Activated T-cell treated with anti-CD3 and anti-CD28 coated beads, Interleukin-2, amount 50 U/mL, for 72 hours (primary cell): ENCODE measurements around the gene CSNK1G1. TPM values are rescaled to one million over a fixed set of nuclear protein-coding genes. Genes with fewer than 3 reads are reported as not detected.
"Not testable (repeated sequence)": the region's sequence is repeated elsewhere in the genome, so short reads cannot be mapped to it uniquely, and the experiment has no call there.

Source experiments
- ATAC-seq, 2 donors: fragments of 150-1000 bp; cut with Tn5 transposase; replicated peaks in 1 of 2; 2 replicates each; pipeline ENCODE4 v1.10.0; 2021; ENCODE audit warnings: moderate library complexity in 2 of 2, mild to moderate bottlenecking in 1 of 2
- DNase-seq, 2 donors: peaks; one replicate each; pipeline ENCODE4 v3.0.0; 2021 to 2022; ENCODE audit warnings: mixed read lengths in 1 of 2
- H3K27ac Mint-ChIP-seq: one replicate; pipeline ENCODE4 v1.8.0; 2022; ENCODE audit warnings: mild to moderate bottlenecking, moderate library complexity, mixed read lengths
- H3K27me3 Mint-ChIP-seq: one replicate; pipeline ENCODE4 v1.8.0; 2022; ENCODE audit warnings: low read depth, mixed read lengths
- H3K36me3 Mint-ChIP-seq, 2 donors: one replicate each; pipeline ENCODE4 v1.8.0; 2022; ENCODE audit warnings: mixed read lengths in 2 of 2, mild to moderate bottlenecking in 1 of 2; ENCODE audit not compliant: insufficient read depth in 2 of 2
- H3K4me1 Mint-ChIP-seq: one replicate; pipeline ENCODE4 v1.8.0; 2022; ENCODE audit warnings: low read depth, mixed read lengths
- H3K4me3 Mint-ChIP-seq, 2 donors: one replicate each; pipeline ENCODE4 v1.8.0; 2022; ENCODE audit warnings: mild to moderate bottlenecking in 2 of 2, mixed read lengths in 2 of 2, moderate library complexity in 2 of 2
- H3K9me3 Mint-ChIP-seq, 2 donors: one replicate each; pipeline ENCODE4 v1.8.0; 2022; ENCODE audit warnings: mixed read lengths in 2 of 2
- total RNA-seq, 2 donors: library from RNA; stranded (reverse); gene quantifications; one replicate each; pipeline ENCODE4 v1.2.3, GENCODE V29; 2022

CSNK1G1 gene
- total RNA-seq, 2 donors from 2014 or later = 29.4 to 31.3 TPM

DNA sequence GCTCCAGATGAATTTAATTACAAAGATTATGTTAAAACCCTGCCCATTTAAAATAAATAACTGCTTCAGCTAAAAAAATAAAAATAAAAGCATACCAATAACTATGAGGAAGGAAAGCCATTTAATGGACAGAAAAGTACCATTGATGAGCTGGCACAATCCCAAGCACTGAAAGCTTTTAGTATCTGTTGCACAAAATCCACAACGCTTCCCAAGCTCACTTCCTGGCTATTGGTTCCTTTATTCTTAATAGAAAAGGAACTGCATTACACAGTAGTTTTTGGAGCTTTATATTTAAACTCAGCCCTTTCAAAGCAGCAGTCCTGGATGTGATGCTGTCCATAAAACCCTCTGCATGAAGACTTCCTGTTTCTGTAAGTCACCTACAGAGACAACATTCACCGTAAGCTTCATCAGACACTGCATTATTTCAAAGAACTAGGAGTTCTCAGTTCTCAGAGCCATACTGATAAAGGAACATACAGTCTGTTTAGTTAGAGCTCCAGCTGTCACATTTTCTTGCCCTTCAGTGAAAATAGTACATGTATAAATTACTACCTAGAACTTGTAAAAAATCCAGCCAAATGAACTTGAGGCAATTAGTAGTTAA is 81.5 kb downstream of the CSNK1G1 start:
- peaks cover 0 to 2% of the 10 kb centered on the region in 2 donors for H3K36me3 Mint-ChIP-seq
- H3K27ac Mint-ChIP-seq = no peak overlapping the region
- no peak for ATAC-seq
- H3K4me1 Mint-ChIP-seq = peaks cover 26% of the 10 kb centered on the region
- H3K9me3 Mint-ChIP-seq = no peaks in the 10 kb centered on the region
- no peak for DNase-seq
- no peak overlapping the region for H3K4me3 Mint-ChIP-seq
- H3K27me3 Mint-ChIP-seq = no peaks in the 10 kb centered on the region

DNA sequence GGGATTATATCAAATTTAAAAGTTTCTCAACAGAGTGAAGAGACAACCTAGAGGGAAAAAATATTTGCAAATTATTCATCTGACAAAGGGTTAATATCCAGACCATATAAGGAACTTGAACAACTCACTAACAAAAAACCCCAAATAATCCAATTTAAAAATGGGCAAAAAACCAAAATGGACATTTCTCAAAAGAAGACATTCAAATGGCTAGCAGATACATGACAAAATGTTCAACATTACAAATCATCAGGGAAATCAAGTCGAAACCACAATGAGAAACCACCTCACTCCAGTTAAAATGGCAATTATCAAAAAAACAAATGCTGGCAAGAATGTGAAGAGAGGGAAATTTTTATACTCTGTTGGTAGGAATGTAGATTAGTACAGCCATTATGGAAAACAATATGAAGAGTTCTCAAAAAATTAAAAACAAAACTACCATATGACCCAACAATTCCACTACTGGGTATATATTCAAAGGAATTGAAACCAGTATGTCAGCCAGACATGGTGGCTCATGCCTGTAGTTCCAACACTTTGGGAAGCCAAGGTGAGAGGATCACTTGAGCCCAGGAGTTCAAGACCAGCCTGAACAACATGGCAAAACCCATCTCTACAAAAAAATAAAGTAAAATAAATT is 88.5 kb downstream of the CSNK1G1 start:
- H3K27ac Mint-ChIP-seq = no peak overlapping the region

DNA sequence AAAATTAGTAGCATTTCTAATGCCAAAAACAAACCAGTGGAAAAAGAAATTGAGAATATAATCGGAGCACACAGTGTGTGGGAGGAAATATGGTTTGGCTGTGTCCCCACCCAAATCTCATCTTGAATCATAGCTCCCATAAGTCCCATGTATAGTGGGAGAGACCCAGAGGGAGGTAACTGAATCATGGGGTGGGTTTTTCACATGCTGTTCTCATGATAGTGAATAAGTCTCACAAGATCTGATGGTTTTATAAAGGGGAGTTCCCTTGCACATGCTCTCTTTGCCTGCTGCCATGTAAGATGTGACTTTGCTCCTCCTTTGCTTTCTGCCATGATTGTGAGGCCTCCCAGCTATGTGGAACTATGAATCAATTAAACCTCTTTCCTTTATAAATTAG is 90.8 kb downstream of the CSNK1G1 start:
- peak overlapping the region in 1 of 2 donors; percentile 59 for H3K4me3 Mint-ChIP-seq

More for the DNA sequence above, 88.5 kb downstream of the CSNK1G1 start:
- peaks cover 45% of the 10 kb centered on the region for H3K4me1 Mint-ChIP-seq
- peaks cover 17 to 41% of the 10 kb centered on the region in 2 donors for H3K36me3 Mint-ChIP-seq
- H3K9me3 Mint-ChIP-seq = peaks cover 14 to 15% of the 10 kb centered on the region in 2 donors
- no peak overlapping the region for H3K4me3 Mint-ChIP-seq
- ATAC-seq (no peak), DNase-seq (no peak)
- no peaks in the 10 kb centered on the region for H3K27me3 Mint-ChIP-seq

DNA sequence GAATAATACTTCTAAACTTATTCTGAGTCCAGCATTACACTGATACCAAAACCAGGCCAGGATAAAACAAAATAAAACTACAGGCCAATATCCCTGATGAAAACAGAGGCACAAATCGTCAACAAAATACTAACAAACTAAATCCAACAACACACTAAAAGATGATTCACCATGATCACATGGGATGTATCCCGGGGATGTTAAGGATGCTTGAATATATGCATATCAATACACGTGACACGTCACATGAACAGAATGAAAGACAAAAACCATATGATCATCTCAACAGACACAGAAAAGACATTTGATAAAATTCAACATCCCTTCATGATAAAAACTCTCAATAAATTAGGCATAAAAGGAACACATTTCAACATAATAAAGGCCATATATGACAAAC is 91.5 kb downstream of the CSNK1G1 start:
- Mint-ChIP-seq H3K27ac (no peak overlapping the region), H3K27me3 (no peaks in the 10 kb centered on the region), H3K36me3 (peaks cover 16 to 41% of the 10 kb centered on the region in 2 donors), H3K9me3 (peaks cover 14 to 15% of the 10 kb centered on the region in 2 donors), H3K4me1 (peaks cover 45% of the 10 kb centered on the region), H3K4me3 (no peak overlapping the region)
- no peak for DNase-seq
- ATAC-seq = no peak

More for the DNA sequence above, 90.8 kb downstream of the CSNK1G1 start:
- H3K4me1 Mint-ChIP-seq = peaks cover 45% of the 10 kb centered on the region
- peak; percentile 62 to 78 for ATAC-seq
- peak overlapping the region; percentile 89 for H3K27ac Mint-ChIP-seq
- peaks cover 16 to 41% of the 10 kb centered on the region in 2 donors for H3K36me3 Mint-ChIP-seq
- DNase-seq = peak in 1 of 2 donors; percentile 19
- peaks cover 14 to 15% of the 10 kb centered on the region in 2 donors for H3K9me3 Mint-ChIP-seq
- H3K27me3 Mint-ChIP-seq = not testable (repeated sequence)

DNA sequence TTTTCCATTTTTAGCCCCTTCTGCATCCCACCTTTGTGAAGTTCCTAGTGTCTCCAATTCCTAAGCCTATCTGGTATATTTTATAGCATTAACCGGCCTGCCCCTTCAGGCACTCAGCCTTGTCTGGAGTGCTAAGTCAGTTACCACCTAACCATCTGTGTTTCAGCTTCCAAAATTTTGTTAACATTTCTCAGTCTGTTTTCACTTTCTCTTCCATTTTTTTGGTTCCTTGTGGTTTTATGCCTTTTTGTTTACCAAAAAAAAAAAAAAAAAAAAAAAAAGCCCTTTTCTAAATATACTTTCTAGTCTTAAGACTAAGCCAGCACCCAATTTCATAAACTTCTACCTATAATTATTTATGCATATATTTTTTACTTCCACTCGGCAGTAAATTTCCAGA is 92.4 kb downstream of the CSNK1G1 start:
- H3K4me1 Mint-ChIP-seq = peaks cover 45% of the 10 kb centered on the region
- no peak overlapping the region for H3K4me3 Mint-ChIP-seq
- H3K27ac Mint-ChIP-seq = no peak overlapping the region
- DNase-seq = no peak
- no peak for ATAC-seq
- peaks cover 14 to 15% of the 10 kb centered on the region in 2 donors for H3K9me3 Mint-ChIP-seq
- H3K27me3 Mint-ChIP-seq = no peaks in the 10 kb centered on the region
- H3K36me3 Mint-ChIP-seq = peaks cover 16 to 37% of the 10 kb centered on the region in 2 donors

DNA sequence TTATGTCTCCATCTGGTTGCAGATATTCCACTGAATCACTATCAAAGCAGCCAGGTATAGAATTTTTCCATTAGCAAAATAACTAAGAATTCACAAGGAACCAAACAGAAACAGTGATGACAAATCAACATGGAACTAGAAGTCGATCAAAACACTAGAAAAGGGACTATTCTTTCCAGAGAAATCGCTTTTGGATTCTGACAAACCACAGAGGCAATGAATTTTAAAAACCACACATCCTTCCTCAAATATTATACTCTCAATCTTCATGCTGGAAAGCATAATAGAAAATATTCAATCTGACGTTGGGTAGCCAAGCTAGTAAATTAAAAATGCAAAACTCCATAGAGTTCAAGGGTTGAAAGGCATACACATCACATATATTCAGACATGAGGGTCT is 99.9 kb downstream of the CSNK1G1 start:
- Mint-ChIP-seq H3K4me3 (no peak overlapping the region), H3K36me3 (peaks cover 0 to 7% of the 10 kb centered on the region in 2 donors), H3K27ac (no peak overlapping the region), H3K4me1 (peaks cover 16% of the 10 kb centered on the region), H3K9me3 (no peaks in the 10 kb centered on the region), H3K27me3 (no peaks in the 10 kb centered on the region)
- DNase-seq (no peak), ATAC-seq (no peak)

DNA sequence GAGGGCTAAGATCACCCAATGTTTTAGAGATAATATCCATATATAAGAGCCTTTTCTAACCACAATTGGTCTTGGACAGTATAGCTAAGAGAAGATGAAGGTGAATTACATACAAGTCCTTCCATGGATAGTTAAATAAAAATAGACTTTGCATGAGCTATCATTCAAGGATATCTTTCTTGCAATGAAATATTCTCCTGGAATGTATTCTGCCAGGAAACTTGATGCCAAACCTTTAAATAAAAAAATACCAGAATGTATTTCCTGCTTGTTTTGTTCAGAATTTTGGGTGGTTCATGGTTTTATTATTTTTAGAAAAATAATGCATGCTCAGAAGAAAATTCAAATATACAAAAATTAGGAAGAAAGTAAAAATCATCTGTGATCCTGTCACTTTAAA is 104.3 kb downstream of the CSNK1G1 start:
- Mint-ChIP-seq H3K4me1 (peaks cover 40% of the 10 kb centered on the region), H3K27ac (no peak overlapping the region), H3K4me3 (no peak overlapping the region)

DNA sequence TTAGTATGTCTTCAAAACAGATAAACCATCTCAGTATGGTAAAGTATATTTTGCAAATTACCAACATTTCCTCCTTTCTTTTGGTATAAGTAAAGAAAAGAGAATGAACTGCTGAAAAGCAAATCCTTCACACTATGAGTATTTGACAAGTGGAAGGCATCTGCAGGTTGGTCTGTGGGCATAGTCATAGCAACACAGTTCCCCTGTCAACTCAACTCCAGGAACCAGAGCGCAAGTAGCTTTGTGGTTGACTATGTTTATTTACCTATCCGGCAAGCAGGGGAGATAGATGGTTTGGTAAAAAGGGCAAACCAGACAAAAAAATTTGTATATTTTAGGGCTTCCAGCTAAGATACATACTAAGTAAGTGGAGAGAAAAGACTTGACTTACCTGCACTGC is 104.9 kb downstream of the CSNK1G1 start:
- no peak overlapping the region for H3K4me3 Mint-ChIP-seq
- peak overlapping the region; percentile 56 for H3K27ac Mint-ChIP-seq
- DNase-seq = peak in 1 of 2 donors; percentile 15
- H3K4me1 Mint-ChIP-seq = peaks cover 42% of the 10 kb centered on the region
- H3K36me3 Mint-ChIP-seq = peaks cover 0 to 5% of the 10 kb centered on the region in 2 donors
- H3K27me3 Mint-ChIP-seq = no peaks in the 10 kb centered on the region
- H3K9me3 Mint-ChIP-seq = no peaks in the 10 kb centered on the region
- ATAC-seq = no peak

More for the DNA sequence above, 104.3 kb downstream of the CSNK1G1 start:
- Mint-ChIP-seq H3K9me3 (no peaks in the 10 kb centered on the region), H3K36me3 (peaks cover 0 to 7% of the 10 kb centered on the region in 2 donors), H3K27me3 (no peaks in the 10 kb centered on the region)
- DNase-seq = no peak
- ATAC-seq = no peak

DNA sequence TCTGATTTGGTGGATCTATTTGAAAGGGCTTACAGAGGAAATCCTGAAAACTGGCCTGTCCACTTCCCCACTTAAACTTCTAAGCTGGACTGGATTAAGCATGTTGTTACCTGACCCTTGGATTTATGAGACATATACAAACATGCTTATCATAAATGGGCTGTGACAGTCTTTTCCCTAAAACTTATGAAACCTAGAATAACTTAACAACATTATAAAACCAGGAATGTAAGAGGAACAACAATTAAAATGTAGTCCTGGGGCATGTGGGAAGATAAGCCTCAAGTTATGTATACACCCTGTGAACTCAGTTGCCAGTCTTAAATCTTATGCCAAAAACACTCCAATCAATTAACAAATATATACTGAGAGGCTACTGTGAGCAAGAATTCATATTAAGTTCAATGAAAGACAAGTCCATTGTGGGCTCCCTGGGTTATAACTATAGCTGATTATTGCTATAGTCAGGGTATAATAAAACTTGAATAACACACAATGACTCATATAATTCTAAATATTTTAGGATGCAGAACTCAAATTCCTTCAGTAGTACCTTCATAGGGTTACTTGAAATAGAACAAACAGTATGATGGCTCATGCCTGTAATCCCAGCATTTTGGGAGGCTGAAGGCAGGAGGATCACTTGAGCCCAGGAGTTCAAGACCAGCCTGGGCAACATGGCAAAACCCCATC is 105.9 kb downstream of the CSNK1G1 start:
- Mint-ChIP-seq H3K9me3 (no peaks in the 10 kb centered on the region), H3K27me3 (no peaks in the 10 kb centered on the region), H3K36me3 (peaks cover 0 to 5% of the 10 kb centered on the region in 2 donors), H3K4me3 (no peak overlapping the region), H3K27ac (no peak overlapping the region), H3K4me1 (peaks cover 43% of the 10 kb centered on the region)
- ATAC-seq = no peak
- no peak for DNase-seq

DNA sequence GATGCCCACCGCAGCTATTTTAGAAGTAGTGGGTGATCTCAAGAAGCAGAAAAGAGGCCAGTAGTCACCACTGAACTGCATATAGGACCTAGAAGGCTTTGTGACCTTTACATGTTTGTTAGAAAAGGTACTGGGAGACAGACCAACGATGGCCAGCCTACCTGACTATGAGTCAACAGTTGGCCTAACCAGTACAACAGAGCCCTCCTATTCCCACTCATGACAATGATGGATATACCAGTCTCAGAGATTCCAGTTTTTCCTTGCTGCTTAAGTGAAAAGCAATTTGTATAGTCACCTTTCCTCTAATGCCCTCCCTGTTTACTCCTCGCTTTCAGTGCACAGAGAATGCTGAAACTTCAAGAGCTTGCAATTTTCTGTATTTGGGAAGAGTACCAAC is 106.6 kb downstream of the CSNK1G1 start:
- Mint-ChIP-seq H3K36me3 (peaks cover 0 to 7% of the 10 kb centered on the region in 2 donors), H3K4me1 (peaks cover 49% of the 10 kb centered on the region), H3K27me3 (no peaks in the 10 kb centered on the region), H3K9me3 (no peaks in the 10 kb centered on the region), H3K27ac (no peak overlapping the region), H3K4me3 (no peak overlapping the region)
- DNase-seq (no peak), ATAC-seq (no peak)

DNA sequence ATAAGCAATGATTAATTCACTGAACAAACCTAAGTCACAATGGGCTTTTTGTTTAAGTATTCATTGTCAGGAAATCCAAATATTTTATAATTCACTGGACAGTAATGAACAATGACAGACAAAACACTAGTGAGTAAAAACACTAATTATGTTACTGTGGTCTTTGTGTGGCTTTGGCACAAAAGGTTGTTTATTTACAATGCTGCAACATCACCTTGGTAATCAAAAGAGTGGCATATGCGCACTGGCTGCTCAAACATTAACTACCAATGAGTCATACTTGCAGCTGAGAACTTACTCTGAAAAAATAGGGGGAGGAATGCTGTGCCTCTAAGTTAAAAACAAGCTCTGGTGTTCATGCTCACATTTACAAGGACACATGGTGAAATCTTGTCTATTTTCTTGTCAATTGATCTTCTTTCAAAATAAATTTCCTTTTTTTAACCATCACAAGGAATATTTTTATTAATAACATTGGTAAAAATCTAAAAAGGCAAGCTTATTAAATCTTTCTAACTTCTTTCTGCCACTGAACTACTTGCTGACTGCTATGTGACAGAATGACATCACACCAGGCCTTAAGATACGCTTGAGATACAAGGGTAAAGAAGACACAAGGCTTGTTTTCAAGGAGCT is 107.9 kb downstream of the CSNK1G1 start:
- no peaks in the 10 kb centered on the region for H3K9me3 Mint-ChIP-seq
- H3K4me1 Mint-ChIP-seq = peaks cover 49% of the 10 kb centered on the region

DNA sequence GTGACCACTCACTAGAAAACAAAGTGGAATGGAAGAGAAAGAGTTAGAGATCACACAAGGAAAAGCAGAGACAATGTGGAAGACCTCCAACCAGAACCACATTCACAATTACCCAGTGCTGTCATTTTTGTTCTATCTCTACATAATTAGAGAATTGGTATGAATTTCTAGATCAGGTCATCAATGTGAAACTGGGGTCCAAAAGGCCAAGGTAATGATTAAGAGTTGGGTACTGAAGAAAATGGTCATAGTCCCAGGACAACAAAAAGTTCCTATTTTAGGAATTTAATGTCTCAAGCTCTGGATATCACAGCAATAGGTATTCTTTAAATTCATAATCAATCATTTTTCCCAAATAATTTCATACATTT is 108.5 kb downstream of the CSNK1G1 start:
- Mint-ChIP-seq H3K9me3 (peaks cover 0 to 2% of the 10 kb centered on the region in 2 donors), H3K36me3 (peaks cover 3 to 11% of the 10 kb centered on the region in 2 donors), H3K27me3 (no peaks in the 10 kb centered on the region), H3K27ac (no peak overlapping the region), H3K4me1 (peaks cover 49% of the 10 kb centered on the region), H3K4me3 (peak overlapping the region; percentile 13 to 34)
- no peak for ATAC-seq
- DNase-seq = no peak

More for the DNA sequence above, 107.9 kb downstream of the CSNK1G1 start:
- peaks cover 3 to 10% of the 10 kb centered on the region in 2 donors for H3K36me3 Mint-ChIP-seq
- DNase-seq (peak; percentile 27 to 50), ATAC-seq (peak; percentile 69 to 71)
- H3K27me3 Mint-ChIP-seq = no peaks in the 10 kb centered on the region
- peak overlapping the region in 1 of 2 donors; percentile 13 for H3K4me3 Mint-ChIP-seq
- H3K27ac Mint-ChIP-seq = no peak overlapping the region
